ENCODE data around the gene CYP39A1. TPM values are rescaled to one million over a fixed set of nuclear protein-coding genes. Genes with fewer than 3 reads are reported as not detected.
"Not testable (repeated sequence)": the region's sequence is repeated elsewhere in the genome, so short reads cannot be mapped to it uniquely, and the experiment has no call there.

Gene CYP39A1
- total RNA-seq, 2 donors from 2014 or later, result 1.8 to 3.8 TPM

DNA sequence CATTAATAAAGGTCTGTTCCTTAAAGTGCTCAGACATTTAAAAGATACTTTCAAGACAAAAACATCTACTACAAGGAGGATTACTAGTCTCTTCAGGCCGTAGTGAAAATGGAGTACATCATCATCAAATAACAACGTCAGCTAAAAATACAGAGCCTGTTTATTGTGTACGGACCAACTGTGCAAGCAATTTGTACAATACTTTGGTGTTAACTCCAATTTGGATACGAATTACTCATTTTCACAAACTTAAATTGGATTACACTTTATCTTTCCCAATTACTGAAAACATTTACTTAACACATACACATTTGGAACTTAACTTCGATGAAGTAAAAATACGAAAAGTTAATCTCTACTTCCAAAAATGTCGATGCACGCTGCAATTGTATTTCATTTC, 802 bp downstream of the CYP39A1 start:
- Histone ChIP-seq H3K9me3 (ENCODE audit: control insufficient read depth, low read length) (no peaks in the 10 kb centered on the region), H3K4me3 (ENCODE audit: low read length) (peak overlapping the region; percentile 89), H3K36me3 (ENCODE audit: control insufficient read depth, insufficient read depth, low read length) (no peaks in the 10 kb centered on the region), H3K4me1 (ENCODE audit: control insufficient read depth, insufficient read depth, low read length) (no peaks in the 10 kb centered on the region), H3K27ac (ENCODE audit: low read depth, low read length) (no peak overlapping the region), H3K9ac (ENCODE audit: extremely low read depth, low read length, poor library complexity, severe bottlenecking) (peak overlapping the region; percentile 54), H3K27me3 (ENCODE audit: control insufficient read depth, insufficient read depth, low read length, poor library complexity, severe bottlenecking) (peaks cover 22% of the 10 kb centered on the region)
- DNase-seq, result no peak
- Mint-ChIP-seq H3K27ac (no peak overlapping the region), H3K4me3 (peak overlapping the region; percentile 74), H3K36me3 (ENCODE audit: low read depth) (peaks cover 2% of the 10 kb centered on the region), H3K27me3 (ENCODE audit: insufficient read depth) (peaks cover 15% of the 10 kb centered on the region), H3K4me1 (peaks cover 13% of the 10 kb centered on the region), H3K9me3 (no peaks in the 10 kb centered on the region)
- 57 to 73% methylated on average over 7 to 8 of the region's 8 CpGs for WGBS, 2 experiments (ENCODE audit: insufficient coverage in 1 of 2, insufficient read length in 1 of 2)
- TF ChIP-seq, protein P1, sequence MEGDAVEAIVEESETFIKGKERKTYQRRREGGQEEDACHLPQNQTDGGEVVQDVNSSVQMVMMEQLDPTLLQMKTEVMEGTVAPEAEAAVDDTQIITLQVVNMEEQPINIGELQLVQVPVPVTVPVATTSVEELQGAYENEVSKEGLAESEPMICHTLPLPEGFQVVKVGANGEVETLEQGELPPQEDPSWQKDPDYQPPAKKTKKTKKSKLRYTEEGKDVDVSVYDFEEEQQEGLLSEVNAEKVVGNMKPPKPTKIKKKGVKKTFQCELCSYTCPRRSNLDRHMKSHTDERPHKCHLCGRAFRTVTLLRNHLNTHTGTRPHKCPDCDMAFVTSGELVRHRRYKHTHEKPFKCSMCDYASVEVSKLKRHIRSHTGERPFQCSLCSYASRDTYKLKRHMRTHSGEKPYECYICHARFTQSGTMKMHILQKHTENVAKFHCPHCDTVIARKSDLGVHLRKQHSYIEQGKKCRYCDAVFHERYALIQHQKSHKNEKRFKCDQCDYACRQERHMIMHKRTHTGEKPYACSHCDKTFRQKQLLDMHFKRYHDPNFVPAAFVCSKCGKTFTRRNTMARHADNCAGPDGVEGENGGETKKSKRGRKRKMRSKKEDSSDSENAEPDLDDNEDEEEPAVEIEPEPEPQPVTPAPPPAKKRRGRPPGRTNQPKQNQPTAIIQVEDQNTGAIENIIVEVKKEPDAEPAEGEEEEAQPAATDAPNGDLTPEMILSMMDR (conservative IDR thresholded peaks at IDR 0.05), result no peak

DNA sequence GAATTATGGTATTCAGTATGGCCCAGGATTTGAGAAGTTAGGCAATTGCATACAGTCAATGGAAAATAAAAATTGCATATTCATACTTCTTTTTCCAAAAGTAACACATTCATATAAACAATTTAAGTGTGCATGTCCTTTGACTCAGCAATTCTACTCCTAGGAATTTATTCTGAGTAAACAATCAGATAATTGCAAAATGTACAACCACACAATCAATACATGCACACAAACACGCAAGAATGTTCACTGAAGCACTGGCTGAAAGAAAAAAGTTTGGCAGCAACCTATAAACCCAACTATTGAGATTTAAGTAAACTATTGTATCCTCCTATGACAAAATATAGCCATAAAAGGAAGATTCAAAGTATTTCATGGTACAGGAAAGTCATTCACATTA, 1.6 kb downstream of the CYP39A1 start:
- Mint-ChIP-seq H3K27me3 (ENCODE audit: insufficient read depth) (peaks cover 15% of the 10 kb centered on the region), H3K27ac (no peak overlapping the region), H3K36me3 (ENCODE audit: low read depth) (peaks cover 2% of the 10 kb centered on the region), H3K9me3 (no peaks in the 10 kb centered on the region), H3K4me3 (peak overlapping the region; percentile 74), H3K4me1 (peaks cover 13% of the 10 kb centered on the region)
- TF ChIP-seq, protein P1 (conservative IDR thresholded peaks at IDR 0.05), result no peak
- no peaks in the 10 kb centered on the region for H3K36me3 ChIP-seq (ENCODE audit: control insufficient read depth, insufficient read depth, low read length)
- H3K9ac ChIP-seq (ENCODE audit: extremely low read depth, low read length, poor library complexity, severe bottlenecking), result no peak overlapping the region
- no peaks in the 10 kb centered on the region for H3K9me3 ChIP-seq (ENCODE audit: control insufficient read depth, low read length)
- DNase-seq, result no peak
- peaks cover 22% of the 10 kb centered on the region for H3K27me3 ChIP-seq (ENCODE audit: control insufficient read depth, insufficient read depth, low read length, poor library complexity, severe bottlenecking)
- H3K4me3 ChIP-seq (ENCODE audit: low read length), result no peak overlapping the region
- H3K27ac ChIP-seq (ENCODE audit: low read depth, low read length), result no peak overlapping the region
- WGBS, 2 experiments (ENCODE audit: insufficient coverage in 1 of 2, insufficient read length in 1 of 2), result 91% methylated on average over 1 of the region's 1 CpG; no CpG with 5 or more reads in 1 of the 2 experiments
- H3K4me1 ChIP-seq (ENCODE audit: control insufficient read depth, insufficient read depth, low read length), result no peaks in the 10 kb centered on the region

DNA sequence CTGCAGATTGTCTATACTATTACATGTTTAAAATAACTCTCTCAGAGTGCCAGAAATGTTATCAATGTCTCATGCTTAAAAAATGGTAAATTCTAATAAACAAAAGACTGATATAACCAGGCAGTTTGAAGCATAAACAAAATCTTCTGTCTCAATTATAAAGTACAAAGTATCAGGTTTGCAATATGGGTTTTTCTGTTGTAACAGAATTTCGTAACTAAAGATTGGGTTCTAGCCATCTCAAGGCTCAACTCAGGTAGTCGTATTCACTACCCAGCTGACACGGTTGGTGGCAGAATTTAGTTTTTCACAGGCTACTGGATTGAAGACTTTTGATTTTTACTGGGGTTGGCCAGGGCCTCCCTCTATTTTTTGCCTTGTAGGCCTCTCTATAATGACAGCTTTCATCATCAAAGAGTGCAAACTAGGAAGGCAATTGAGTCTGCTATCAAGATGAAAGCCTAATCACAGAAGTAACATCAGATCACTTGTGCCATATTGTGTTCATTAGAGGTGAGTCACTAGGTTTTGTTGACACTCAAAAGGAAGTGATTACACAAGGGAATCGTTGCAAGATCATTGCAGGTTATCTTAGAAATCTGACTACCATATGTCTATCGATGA, 3.6 kb downstream of the CYP39A1 start:
- Mint-ChIP-seq H3K36me3 (ENCODE audit: low read depth) (no peaks in the 10 kb centered on the region), H3K27ac (no peak overlapping the region), H3K27me3 (ENCODE audit: insufficient read depth) (peaks cover 9% of the 10 kb centered on the region), H3K4me3 (no peak overlapping the region), H3K9me3 (peaks cover 3% of the 10 kb centered on the region), H3K4me1 (peaks cover 13% of the 10 kb centered on the region)
- Histone ChIP-seq H3K27ac (ENCODE audit: low read depth, low read length) (no peak overlapping the region), H3K4me3 (ENCODE audit: low read length) (no peak overlapping the region), H3K4me1 (ENCODE audit: control insufficient read depth, insufficient read depth, low read length) (no peaks in the 10 kb centered on the region), H3K27me3 (ENCODE audit: control insufficient read depth, insufficient read depth, low read length, poor library complexity, severe bottlenecking) (peaks cover 9% of the 10 kb centered on the region), H3K9me3 (ENCODE audit: control insufficient read depth, low read length) (no peaks in the 10 kb centered on the region), H3K36me3 (ENCODE audit: control insufficient read depth, insufficient read depth, low read length) (no peaks in the 10 kb centered on the region), H3K9ac (ENCODE audit: extremely low read depth, low read length, poor library complexity, severe bottlenecking) (no peak overlapping the region)
- no peak for DNase-seq
- 81 to 96% methylated on average over 3 to 5 of the region's 5 CpGs for WGBS, 2 experiments (ENCODE audit: insufficient coverage in 1 of 2, insufficient read length in 1 of 2)
- TF ChIP-seq, protein P1 (conservative IDR thresholded peaks at IDR 0.05), result no peak

DNA sequence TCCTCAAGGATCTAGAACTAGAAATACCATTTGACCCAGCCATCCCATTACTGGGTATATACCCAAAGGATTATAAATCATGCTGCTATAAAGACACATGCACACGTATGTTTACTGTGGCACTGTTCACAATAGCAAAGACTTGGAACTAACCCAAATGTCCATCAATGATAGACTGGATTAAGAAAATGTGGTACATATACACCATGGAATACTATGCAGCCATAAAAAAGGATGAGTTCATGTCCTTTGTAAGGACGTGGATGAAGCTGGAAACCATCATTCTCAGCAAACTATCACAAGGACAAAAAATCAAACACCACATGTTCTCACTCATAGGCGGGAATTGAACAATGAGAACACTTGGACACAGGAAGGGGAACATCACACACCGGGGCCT, 4.5 kb downstream of the CYP39A1 start:
- not testable (repeated sequence) for H3K27me3 ChIP-seq (ENCODE audit: control insufficient read depth, insufficient read depth, low read length, poor library complexity, severe bottlenecking); H3K27me3 Mint-ChIP-seq (ENCODE audit: insufficient read depth); H3K4me1 ChIP-seq (ENCODE audit: control insufficient read depth, insufficient read depth, low read length); H3K4me1 Mint-ChIP-seq; DNase-seq; H3K9ac ChIP-seq (ENCODE audit: extremely low read depth, low read length, poor library complexity, severe bottlenecking); H3K4me3 Mint-ChIP-seq; H3K36me3 ChIP-seq (ENCODE audit: control insufficient read depth, insufficient read depth, low read length); H3K27ac ChIP-seq (ENCODE audit: low read depth, low read length); H3K9me3 ChIP-seq (ENCODE audit: control insufficient read depth, low read length); H3K27ac Mint-ChIP-seq; H3K4me3 ChIP-seq (ENCODE audit: low read length); H3K36me3 Mint-ChIP-seq (ENCODE audit: low read depth); H3K9me3 Mint-ChIP-seq
- WGBS, 2 experiments (ENCODE audit: insufficient coverage in 1 of 2, insufficient read length in 1 of 2), result no CpG with 5 or more reads among the region's 4 CpGs

Data from endodermal cell (in vitro differentiated cells).